Measurements from ENCODE around the gene KIF21B. TPM values are rescaled to one million over a fixed set of nuclear protein-coding genes. Genes with fewer than 3 reads are reported as not detected.
A peak's percentile ranks its signal among the peaks of the same experiment; 100 is the strongest.

KIF21B gene
- 3.4 TPM for total RNA-seq (ENCODE audit: insufficient read depth, low replicate concordance)

DNA sequence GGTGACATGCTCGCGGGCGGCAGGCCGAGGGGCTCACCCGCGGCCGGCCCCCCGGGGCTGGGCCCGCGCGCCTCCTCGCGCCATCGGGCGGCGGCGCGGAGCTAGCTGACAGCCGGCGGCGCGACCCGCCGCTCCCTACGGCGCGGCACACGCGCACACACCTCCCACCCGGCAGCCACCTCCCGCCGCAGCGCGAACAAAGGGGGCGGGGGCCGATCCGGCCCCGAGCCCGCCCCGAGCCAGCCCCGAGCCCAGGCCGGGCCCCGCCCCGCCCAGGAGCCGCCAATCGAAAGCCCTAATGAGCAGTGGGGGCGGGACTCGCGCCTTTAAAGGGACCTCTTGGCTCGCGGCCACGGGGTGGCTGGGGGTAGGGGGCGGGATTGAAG is at the start of gene KIF21B:
TSS of gene KIF21B (minus strand) at position 198 of the 386 bp plus-strand sequence. CDS start 331 bp downstream, outside the sequence.
- peak; percentile 86 for DNase-seq (ENCODE audit: low spot score)

GRCh38 chr1:201072922-201073321 is 49.4 kb upstream of the KIF21B start:
- peak; percentile 54 for DNase-seq (ENCODE audit: low spot score)

- DNase-seq (ENCODE audit: low spot score): no peak
Observed at GRCh38 chr1:201072149-201072548, 48.6 kb upstream of the KIF21B start.

DNA sequence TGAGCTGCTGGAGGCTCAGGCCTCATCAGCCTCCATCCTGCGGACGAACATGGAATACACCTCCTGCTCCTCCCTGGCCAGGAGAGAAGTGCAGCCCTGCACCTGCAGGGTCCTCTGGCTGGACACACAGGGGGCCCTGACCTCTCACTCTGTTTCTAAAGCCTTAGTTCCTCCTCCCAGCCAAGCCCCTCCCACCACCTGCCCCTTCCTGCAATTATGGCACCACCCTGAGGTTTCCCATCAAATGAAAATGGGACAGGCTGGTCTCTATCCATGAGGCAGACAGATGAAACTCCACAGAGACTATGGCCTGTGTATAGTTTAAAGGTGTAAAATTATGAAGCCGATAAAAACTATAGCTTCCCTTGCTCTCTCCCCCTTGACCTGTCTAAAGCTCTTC is 46.1 kb upstream of the KIF21B start:
- no peak for DNase-seq (ENCODE audit: low spot score)

DNA sequence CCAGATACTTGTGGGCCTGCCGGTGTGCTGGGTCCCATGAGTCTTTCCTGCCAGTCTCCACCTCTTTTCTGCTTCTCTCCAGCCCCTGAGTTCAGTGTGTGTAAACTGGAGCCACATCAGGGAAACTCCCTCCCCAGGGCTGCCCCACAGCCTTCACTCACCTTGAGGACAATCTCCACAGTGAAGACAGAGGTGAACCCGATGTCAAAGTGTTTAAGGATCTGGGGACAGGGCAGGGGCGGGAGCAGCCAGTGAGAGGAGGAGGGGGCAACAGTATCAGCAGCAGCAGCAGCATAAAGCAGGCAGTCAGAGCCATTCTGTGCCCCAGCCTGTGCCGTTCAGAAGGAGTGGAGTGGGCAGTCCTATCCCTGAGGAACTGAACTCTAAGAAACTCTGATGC is 45.5 kb upstream of the KIF21B start:
- no peak for DNase-seq (ENCODE audit: low spot score)

- no peak for DNase-seq (ENCODE audit: low spot score)
Observed at GRCh38 chr1:201066986-201067385, 43.5 kb upstream of the KIF21B start.

- no peak for DNase-seq (ENCODE audit: low spot score)
Observed at GRCh38 chr1:201065686-201066085, 42.2 kb upstream of the KIF21B start.

- DNase-seq (ENCODE audit: low spot score): no peak
Observed at GRCh38 chr1:201064806-201065205, 41.3 kb upstream of the KIF21B start.

GRCh38 chr1:201063145-201063544 is 39.6 kb upstream of the KIF21B start:
- DNase-seq (ENCODE audit: low spot score): no peak

DNA sequence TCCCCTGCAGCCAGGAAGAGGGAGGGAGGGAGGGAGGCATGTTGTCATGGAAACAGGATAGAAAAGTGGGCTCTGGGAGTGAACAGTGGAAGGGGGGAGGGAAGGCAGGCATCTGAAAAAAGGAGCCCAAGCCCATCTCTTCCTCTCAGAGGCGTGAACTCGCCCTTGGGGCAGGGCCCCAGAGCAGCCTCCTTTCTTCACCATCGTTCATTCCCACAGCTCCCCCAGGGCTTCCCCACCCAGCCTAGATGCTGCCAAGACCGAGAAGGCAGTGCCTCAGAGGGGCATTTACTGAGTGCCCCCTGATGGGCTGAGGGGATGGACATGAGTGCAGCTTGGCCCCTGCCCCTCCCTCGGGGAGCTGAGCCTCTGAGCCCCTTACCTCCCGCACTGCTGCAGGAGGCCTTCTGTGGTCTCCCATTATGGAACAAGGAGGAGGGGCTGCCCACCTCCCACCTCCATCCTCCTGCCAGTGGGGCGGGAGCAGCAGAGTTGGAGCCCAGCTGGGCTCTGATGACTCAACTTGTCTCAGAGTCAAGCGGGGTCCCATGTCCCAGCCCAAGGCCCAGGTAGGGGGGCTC is 39.1 kb upstream of the KIF21B start:
- DNase-seq (ENCODE audit: low spot score): no peak

DNA sequence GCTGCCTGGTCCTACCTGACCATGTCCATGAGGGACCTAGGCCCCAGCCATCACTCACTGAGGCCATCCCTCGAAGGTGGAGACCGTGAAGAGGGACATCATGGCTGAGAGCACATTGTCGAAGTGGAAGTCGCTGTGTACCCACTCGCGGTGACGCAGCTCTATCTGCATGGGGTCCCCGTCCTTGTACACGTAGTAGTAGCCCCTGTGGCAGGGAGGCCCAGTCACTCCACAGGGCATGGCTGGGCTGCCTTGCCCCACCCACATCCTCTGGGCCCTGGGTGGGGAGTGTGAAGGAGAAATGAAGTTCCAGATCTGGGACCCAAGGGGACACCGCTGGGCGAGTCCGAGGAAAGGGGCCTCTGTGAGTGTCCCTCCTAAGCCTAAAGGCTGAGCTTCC is 38.4 kb upstream of the KIF21B start:
- no peak for DNase-seq (ENCODE audit: low spot score)

DNA sequence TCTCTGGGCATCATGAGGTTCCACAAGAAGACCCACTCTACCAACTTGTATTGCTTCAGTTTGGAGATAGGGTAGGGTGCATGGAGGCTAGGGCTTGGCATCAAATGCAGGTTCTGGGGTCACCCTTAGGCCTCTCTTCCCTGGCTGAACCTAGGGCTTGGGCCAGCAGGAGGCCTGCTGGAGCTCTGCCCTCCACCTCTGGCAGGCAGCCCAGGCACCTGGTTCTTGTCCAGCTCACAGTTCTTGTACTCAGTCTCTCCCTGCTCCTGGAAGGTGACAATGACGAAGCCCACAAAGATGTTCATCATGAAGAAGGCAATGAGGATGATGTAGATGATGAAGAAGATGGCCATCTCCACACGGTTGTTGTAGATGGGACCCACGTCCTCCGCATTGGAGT is 37.5 kb upstream of the KIF21B start:
- no peak for DNase-seq (ENCODE audit: low spot score)

GRCh38 chr1:201060586-201060985 is 37.1 kb upstream of the KIF21B start:
- no peak for DNase-seq (ENCODE audit: low spot score)

DNA sequence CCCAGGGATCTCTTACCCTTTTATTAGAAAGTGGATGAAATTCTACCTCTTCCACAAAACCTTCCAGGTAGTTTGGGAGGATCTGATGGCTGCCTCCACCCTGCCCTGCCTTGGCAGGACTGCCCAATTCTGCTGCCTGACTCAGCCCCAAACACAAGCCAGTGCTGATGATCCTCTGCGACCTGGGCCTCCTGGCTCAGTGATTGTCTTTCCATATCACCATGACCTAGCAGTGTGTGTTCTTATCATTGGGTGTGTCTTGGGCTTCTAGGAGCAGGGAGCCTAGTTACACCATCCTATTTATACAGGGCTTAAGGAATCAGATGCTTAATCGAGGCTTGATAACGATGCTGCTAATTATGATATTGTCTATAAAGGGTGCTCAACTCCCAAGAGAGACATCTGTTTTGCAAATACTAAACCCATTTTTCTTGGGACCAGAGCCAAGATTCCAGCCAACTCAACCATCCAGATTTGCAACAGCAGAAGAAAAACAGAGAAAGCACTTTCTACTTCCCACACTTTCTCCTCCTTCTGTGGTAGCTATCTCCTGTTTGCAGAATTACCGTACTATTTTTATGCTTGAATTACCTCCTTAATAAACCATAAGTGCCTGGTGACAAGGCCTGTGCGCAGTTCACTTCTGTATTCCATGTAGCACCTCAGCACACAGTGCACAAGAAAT is 36.5 kb upstream of the KIF21B start:
- peak; percentile 74 for DNase-seq (ENCODE audit: low spot score)

DNA sequence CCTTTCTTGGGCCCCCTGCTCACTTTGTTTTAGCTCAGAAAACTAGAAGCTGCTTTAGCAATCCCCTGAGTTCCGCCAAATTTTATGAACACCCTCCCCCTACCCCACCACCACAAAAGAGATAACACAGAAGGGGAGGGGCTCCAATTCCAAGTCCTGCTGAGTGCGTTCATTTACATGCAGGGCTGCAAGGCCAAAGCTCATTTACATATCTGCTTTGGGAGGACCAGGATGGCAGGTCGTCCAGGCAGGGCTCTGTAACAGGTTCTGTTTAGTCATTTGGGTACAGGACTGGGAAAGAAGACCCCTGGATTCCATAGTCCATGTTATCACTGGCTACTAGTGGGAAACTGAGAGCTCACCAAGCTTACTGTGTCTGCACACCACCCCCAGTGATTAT is 35.9 kb upstream of the KIF21B start:
- DNase-seq (ENCODE audit: low spot score): no peak

GRCh38 chr1:201054091-201054543 is 30.6 kb upstream of the KIF21B start:
- peak; percentile 23 for DNase-seq (ENCODE audit: low spot score)

GRCh38 chr1:201053155-201053860 is 29.8 kb upstream of the KIF21B start:
- no peak for DNase-seq (ENCODE audit: low spot score)

DNA sequence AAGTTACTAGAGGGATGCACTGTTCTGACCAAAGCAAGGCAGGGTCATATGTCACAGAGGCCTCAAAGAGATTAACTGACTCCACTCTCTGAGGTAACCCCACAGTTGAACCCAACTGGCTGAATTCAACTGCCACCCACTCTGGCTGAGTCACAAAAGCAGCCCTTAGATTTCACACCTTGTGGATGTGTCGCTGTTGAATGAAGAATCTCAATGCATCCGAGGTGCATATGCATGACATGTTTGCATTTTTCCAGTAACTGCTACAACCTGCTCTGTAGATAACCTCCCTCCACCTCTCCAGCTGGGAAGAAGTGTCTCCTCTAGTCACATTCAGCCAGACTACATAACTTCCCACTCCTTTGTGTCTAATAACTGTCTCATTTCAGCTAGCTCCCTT is 27.9 kb upstream of the KIF21B start:
- no peak for DNase-seq (ENCODE audit: low spot score)

DNA sequence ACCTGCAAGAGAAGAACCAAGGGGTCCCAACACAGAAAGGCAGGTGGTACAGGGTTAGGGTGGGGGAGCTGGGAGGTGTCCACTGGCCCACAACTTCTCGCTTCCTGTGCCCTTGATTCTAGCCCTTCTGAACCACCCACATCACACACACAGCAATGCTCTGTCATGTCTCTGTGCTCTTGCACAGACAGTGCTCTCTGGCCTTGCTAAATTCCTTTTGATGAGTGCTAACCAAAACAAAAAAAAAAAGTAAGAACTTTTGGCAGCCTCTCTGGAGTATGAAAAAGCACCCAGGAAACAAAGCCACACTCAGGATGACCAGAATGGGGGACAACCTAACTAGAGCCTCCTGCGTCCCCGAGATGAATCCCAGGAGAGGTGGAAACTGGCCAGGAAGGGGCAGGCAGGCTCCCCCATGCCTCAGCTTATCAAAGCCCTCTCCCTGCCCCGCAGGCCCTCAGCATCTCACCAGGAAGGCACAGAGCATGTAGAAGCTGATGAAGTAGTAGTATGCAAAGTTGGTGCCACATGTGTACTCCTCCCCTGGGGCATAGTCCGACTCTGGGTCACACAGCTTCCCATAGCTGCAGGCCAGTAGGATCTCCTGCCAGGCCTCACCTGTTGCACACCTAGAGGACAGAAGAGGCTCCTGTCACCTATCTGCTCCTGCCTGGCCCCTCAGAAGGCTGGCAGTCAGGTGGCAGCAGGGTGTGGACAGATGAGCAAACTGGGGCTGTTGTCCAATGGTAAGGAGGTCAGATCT is 27.2 kb upstream of the KIF21B start:
- DNase-seq (ENCODE audit: low spot score): no peak

- no peak for DNase-seq (ENCODE audit: low spot score)
Observed at GRCh38 chr1:201049248-201049831, 25.8 kb upstream of the KIF21B start.

- DNase-seq (ENCODE audit: low spot score): no peak
Observed at GRCh38 chr1:201048521-201048920, 25.0 kb upstream of the KIF21B start.

DNA sequence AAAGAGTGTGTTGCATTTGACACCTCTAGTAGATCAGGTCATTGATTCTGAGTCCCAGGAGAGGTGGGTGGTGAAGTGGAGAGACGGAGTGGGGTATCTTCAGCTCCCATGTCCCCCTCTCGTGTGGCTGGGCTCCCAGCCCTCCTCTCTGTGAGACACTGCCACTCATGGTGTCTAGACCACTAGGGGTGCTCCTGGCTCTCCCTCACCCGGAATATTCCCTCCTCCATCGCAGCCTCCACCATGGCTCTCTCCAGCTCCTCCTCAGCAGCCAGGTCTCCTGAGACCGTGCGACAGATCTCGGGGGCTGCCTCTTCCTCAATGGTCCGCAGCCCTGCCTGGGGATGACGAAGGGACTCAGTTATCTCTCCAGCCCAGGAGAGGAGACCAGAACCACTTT is 20.6 kb upstream of the KIF21B start:
- no peak for DNase-seq (ENCODE audit: low spot score)
